HG02970 (cell line): ENCODE results near the gene PLD5.
"Not testable (repeated sequence)": the region's sequence is repeated elsewhere in the genome, so short reads cannot be mapped to it uniquely, and the experiment has no call there.

ENCODE experiments used
- ATAC-seq: cut with Tn5 transposase; IDR thresholded peaks from one replicate; pipeline ENCODE4 v1.9.1; 2021; ENCODE audit warnings: mild to moderate bottlenecking, moderate library complexity, moderate number of reproducible peaks; ENCODE audit not compliant: unreplicated experiment, low FRiP score

Gene PLD5

GRCh38 chr1:242506724-242507123, 17.8 kb downstream of the PLD5 start:
- no peak for ATAC-seq

DNA sequence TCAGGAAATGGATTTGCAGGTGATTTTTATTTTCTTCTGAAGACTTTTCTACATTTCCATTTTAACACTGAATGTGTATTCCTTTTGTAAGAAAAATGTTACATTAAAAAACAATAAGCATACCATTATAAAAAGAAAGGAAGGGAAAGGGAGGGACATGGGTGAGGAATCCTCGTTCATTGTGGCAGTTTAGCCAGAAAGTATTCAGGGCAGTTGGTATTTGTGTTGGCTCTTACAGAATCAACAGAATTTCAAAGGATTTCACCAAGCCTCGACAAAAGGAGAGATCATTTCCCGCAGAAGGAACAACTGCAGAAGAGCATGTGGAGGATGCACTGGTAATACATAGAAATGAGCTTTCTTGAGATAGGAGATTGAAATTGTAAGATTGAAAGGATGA, 35.0 kb downstream of the PLD5 start:
- ATAC-seq = no peak

- ATAC-seq = no peak
Observed at GRCh38 chr1:242477944-242478343, 46.6 kb downstream of the PLD5 start.

GRCh38 chr1:242470774-242471173, 53.7 kb downstream of the PLD5 start:
- ATAC-seq = no peak

GRCh38 chr1:242468784-242469183, 55.7 kb downstream of the PLD5 start:
- no peak for ATAC-seq

DNA sequence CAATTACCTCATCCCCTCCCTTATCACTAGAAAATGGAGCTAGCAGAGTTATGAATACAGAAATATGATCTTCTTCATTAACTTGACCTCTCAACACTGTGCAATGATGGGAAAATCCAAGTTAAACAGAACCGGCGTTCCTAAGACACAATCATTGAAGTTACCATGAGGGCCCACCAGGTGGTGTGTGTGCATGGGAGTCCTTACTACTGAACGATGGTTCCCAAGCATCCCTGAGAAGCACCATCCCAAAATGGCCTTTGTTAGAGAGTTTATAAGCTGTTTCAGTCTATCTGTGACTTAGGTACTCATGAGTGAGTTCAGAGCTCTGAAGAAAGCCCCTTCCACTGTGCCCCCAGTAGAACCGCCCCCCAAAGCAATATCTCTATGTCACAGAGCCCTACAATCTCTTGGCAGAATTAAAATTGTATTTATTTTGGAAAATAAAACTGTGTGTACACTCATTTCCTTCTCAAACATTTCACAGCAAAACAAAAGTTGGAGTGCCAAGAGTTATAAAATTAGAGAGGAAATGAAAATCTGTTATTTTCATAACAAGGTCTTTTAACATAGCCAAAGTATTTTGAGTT, 56.8 kb downstream of the PLD5 start:
- peak; percentile 76 for ATAC-seq

- ATAC-seq = no peak
Observed at GRCh38 chr1:242462867-242463266, 61.6 kb downstream of the PLD5 start.

DNA sequence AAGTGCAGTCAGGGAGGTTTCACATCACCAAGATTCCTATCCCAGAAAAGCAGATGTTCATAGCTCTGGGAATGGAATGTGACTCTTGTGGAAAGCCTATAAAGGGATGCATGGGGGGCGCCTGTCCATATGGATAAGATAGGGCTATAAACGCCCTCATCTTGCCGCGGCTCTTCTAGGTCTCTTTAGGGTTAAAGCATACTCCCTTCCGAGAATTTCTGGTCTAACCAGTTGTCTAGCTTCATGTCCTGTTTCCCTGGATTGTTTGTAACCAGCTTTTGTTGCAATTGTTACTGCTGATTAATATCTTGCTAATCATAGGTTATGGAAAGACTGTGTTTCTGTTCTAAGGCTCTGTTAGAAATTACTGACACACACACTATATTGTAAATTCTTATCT, 64.8 kb downstream of the PLD5 start:
- not testable (repeated sequence) for ATAC-seq

- ATAC-seq = no peak
Observed at GRCh38 chr1:242456726-242457269, 67.7 kb downstream of the PLD5 start.

DNA sequence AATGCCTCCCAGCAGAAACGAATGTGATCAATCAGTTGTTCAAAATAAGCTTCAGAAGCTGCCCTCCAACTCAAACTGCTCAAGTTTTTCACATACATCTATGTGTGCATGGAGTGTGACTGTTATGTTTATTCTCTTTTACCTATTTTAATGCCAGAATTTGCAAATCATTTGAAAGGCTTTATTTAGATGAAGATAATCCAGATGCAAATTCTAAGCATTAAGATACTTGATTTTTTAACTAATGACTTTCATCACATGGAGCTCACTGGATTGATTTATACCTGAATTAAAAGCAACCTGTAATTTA, 69.5 kb downstream of the PLD5 start:
- no peak for ATAC-seq

DNA sequence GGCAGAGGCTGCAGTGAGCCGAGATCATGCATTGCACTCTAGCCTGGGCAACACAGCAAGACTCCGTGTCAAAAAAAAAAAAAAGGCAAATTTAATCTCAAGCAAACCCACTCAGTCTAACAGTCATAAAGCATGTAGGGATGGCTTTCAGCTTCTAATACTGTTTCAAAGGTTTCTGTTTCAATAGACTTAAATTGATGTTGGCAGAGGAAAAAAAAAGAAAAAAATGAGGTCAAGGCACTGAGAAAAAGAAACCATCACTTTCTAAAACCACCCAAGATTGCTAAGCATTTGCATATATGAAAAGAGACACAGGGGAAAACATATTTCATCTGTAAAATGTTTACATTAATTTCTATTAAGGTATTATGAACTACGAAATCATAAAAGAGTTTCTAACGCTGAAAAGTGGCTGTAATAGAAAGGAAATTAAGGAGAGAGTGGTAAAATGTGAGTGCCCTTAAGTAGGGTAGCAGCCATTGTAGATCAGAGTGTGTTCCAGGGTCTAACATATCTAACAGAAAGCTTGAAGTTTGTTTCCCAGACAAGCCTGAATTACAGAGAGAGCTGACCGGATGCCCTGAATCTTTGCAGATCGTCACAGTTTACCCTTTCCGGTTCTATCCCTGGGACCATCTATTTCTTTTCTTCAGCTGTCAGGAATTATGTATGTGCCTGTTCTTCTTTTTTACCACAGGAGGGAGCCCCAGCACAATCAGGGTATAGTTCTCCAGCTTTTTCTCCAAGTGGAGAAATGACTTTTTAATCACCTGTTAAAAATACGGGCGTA, 70.0 kb downstream of the PLD5 start:
- peak; percentile 78 for ATAC-seq

- no peak for ATAC-seq
Observed at GRCh38 chr1:242452573-242452972, 71.9 kb downstream of the PLD5 start.

- no peak for ATAC-seq
Observed at GRCh38 chr1:242449661-242450060, 74.8 kb downstream of the PLD5 start.

DNA sequence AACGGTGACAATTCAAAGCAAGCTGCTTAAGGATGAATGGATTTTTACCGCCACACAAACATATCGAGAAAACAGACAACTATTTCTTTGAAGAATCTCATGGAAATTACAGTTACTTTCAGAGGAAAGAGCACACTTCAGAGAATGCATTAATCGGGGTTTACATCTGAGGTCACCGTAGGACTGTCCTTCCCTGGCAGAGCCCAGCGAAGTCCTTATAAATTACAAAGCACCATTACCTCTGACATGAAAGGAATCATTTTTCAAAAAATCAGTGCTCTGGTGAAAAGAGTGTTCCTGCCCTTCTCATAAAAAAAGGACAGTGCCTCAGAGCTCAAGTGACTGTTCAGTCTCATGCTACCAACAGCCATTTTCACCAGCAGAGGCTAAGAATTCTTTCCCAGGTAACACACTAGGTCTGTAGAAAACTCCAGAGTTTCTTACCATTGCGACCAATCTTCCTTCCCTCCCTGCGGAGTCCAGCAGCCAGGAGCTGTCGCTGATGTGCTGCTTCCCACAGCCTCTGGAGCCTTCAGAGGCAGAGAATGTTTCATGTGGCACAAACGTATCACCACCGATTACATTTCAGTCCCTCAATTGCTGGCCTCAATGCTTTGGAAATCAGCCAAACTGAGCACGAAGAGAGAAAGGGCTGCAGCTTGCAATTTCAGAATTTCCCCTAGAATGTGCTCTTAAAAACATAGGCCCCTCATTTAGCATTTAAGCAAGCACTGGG, 75.4 kb downstream of the PLD5 start:
- no peak for ATAC-seq

- no peak for ATAC-seq
Observed at GRCh38 chr1:242447689-242448088, 76.8 kb downstream of the PLD5 start.

DNA sequence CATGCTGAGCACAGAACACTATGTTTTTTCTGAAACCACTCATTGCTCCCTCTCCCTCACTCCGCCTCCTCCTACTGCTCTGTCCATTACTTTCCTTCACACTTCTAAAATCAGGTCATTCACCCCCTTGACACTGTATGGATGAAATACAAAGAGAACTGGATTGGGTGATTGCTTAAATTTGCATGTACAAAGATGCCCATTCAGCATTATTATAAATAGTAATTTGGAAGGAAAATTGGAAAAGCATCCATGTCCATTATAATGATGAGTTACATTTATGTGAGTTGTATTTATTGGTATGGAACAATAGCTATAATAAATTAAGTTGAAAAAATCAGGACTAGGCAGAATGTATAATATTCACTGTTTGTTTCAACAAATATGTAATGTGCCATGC, 83.7 kb downstream of the PLD5 start:
- no peak for ATAC-seq

DNA sequence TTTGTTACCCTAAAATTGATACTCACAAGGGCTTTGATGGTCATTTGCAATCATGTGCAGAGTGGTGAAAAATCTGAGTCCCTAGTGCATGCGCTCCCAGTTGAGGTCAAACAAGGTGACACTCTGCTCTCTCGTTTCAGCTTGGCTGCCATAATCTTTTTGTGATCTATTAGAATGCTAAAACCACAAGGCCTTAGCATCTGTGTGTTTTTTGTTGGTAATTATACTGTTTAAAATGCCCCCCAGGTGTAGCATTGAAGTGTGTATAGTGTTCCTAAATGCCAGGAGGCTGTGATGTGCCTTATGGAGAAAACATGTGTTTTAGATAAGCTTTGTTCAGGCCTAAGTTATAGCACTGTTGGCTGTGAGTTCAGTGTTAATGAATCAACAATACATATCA, 89.3 kb downstream of the PLD5 start:
- no peak for ATAC-seq

GRCh38 chr1:242432491-242433095, 91.9 kb downstream of the PLD5 start:
- no peak for ATAC-seq

DNA sequence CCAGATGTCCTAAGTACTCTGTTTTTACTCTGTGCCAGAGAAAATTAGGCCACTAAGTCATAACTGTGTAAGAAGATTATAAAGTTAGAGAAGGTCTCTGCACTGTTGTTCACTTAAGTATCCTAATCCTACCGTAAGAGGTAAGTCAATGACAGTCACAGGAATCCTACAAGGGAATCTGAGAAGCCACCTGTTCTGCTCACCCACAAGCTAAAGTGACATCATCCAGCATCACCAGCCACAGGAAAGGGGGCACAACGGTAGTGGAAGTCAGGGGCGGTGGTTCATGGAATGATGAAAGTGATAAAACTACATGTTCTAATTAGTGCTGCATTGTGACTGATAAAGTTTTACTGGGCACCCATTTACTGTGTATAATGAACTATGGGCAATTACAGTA, 92.7 kb downstream of the PLD5 start:
- no peak for ATAC-seq

DNA sequence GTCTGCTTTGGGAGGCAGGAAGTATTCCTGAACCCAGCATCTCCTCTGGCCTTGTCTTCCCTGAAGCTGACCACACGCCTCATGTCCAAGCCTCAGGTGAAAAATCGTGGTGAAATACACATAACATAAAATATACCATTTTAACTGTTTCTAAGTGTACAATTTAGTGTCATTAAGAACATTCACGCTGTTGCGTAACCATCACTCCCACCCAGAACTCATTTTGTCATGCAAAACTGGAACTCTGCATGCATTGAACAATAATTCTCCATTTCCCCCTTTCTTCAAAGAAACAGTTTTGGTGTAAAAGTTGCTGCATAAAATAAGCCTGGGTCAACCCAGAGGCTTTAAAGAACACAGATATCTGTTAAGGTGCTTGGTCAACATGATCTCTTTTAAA, 93.5 kb downstream of the PLD5 start:
- ATAC-seq = no peak
